DMS 273 treated with DMSO at 0.1 percent for 48 hours (cell line): ENCODE measurements around the gene VSTM1.
"Not testable (repeated sequence)": the region's sequence is repeated elsewhere in the genome, so short reads cannot be mapped to it uniquely, and the experiment has no call there.

ENCODE experiments used
- DNase-seq: peaks from one replicate; lab custom pipeline; 2025; lab: John Stamatoyannopoulos, UW

The VSTM1 gene, protein sequence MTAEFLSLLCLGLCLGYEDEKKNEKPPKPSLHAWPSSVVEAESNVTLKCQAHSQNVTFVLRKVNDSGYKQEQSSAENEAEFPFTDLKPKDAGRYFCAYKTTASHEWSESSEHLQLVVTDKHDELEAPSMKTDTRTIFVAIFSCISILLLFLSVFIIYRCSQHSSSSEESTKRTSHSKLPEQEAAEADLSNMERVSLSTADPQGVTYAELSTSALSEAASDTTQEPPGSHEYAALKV

DNA sequence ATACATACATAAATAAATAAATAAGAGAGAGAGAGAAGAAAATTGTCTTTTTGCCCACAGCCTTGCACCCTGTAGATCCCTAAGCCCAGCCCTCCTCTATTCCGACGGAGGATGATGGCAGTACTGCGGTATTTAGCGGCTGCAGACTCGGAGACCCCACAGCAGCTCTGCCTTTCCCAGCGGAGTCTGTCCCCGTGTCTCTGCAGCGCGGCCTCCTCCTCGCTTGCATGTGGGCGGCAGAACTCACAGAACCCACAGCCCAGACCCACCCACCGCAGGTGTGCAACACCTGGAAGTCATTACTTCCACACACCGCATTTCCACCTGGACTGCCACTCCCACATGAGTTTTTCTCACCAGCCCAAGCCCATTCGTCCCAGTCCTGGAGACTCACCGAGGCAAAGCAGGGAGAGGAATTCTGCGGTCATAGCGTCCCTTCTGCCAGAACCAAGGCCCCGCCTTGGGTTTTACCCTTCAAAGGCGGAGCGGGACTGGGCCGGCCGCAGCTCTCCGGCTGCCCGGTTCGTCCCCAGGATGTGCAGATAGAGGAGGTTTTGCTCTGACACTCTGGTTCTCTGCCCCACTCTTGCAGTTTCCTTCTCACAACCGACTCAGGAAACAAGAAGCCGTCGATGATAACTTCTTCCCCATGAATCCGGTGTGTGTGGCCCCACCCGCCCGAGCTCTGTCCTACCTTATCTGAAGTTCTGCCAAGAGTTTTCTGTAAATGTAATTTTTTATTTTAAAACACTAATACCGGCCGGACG lies at the start of gene VSTM1:
Gene VSTM1 (minus strand): TSS at position 548 of the 767 bp plus-strand sequence. CDS start 120 bp downstream, at position 428.
- no peak for DNase-seq

DNA sequence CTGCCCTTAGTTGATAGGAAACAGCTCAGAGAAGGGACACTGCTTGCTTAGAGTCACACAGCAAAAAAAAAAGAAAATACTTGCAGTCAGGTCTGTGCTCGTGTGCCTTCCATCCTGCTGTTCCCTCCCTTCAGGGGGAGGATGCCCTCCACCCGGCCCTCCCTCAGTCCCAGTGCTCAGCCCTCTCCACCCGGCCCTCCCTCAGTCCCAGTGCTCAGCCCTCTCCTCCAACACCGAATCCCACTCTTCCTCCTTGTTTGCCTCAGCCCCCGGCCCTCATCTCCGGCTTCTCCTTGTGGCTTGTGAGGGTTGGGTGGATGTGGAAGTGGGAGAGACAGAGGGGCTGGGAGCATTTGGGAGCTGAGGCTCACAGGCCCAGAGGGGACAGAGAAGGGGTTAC lies 46.0 kb upstream of the VSTM1 start:
- no peak for DNase-seq

DNA sequence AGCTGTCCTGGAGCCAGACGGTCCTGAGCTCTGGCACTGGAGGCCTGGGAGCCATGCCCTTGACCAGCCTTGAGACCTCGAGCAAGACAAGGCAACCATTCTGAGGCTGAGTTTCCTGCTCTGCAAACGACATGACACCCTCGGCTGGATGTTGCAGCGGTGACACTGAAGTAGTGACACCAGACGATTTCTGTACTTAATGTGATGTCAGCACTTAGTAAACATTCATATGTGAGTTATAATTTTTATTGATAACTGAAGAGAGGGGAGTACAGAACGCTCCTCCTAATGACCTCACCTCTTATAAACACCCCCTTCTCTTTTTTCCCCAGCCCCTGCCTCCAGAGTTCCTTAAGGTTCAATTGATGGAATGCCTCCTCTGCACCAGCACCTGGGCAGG lies 44.8 kb upstream of the VSTM1 start:
- no peak for DNase-seq

DNA sequence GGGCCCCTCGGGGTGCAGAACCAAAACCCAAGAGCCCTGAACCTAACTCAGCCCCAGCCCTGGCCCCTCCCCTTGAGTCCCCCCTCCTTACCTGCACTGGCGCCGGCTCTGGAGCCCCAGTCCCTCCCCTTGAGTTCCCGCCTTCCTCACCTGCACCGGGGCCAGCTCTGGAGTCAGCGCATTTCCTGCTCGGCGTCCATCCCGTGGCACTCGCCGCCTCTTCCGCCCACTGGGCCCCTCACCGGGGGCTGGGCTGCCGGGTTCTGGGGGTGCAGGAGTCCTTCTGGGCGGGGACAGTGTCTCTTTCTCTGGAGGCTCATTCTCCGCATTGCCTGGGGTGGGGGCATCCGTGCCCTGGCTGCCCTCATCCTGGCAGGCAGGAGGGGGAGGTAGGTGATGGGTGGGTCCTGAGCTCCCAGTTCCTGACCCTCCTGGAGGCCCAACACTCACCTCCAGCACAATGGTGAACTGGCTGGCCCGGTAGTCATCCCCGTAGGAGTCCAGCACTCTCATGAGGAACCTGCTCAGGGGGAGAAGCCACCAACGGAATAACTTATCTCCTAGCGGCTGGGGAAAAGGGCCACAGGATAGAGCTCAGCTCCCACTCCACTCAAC lies 44.3 kb upstream of the VSTM1 start:
- no peak for DNase-seq

DNA sequence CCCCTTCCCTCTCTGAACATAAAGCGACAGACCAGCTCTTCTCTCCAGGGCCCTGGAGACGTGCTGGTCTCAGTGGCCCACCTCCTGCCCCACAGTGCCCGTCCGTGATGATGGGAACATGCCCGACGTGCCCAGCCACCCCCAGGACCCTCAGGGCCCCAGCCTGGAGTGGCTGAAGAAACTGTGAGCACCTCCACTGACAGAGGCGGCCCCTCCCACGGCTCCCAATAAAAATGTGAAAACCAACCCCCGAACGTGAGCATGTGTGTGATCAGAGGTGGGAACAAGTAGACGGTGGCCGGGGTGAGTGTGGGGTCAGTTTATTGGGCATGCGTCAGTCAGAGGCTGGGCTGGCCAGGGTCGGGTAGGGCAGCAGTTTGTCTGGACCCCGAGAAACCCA lies 43.0 kb upstream of the VSTM1 start:
- no peak for DNase-seq

DNA sequence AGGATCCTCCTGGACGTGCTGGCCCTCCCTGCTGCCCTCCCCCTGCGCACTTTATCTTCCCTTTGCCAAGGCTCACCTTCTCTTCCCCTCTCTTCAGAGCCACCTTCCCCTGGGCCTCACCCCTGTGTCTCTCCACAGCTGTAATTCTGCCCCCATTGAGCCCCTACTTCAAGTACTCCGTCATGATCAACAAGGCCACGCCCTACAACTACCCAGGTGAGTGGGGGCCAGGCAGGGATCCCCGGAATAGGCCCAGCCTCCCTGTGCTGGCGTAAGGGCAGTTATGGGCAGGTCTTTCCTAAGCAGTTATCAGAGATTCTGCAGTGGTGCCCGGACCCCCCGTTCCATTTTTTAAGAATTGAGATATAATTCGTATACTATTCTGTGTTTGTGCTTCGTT lies 42.1 kb upstream of the VSTM1 start:
- DNase-seq: no peak

DNA sequence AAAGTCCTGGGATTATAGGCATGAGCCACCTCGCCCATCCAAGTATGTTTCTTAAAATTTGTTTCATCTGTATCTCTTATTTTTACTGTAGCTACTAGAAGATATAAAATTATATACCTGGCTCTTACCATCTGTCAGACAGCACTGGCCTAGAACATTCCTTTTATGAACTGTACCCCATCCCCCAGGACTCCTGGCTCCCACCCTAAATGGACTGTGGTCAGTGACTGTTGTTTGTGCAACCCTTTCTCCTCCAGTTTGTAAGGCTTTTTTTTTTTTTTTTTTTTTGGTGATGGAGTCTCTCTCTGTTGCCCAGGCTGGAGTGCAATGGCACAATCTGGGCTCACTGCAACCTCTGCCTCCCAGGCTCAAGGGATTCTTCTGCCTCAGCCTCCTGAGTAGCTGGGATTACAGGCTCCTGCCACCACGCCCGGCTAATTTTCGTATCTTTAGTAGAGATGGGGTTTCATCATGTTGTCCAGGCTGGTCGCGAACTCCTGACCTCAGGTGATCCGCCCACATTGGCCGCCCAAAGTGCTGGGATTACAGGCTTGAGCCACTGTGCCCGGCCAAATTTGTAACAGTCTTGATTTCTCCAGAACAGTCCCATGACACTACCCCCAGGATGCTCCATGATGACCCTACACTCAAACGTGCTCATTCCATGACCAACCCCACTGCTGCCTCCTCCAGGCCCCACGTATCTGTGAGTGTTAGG lies 41.5 kb upstream of the VSTM1 start:
- no peak for DNase-seq

DNA sequence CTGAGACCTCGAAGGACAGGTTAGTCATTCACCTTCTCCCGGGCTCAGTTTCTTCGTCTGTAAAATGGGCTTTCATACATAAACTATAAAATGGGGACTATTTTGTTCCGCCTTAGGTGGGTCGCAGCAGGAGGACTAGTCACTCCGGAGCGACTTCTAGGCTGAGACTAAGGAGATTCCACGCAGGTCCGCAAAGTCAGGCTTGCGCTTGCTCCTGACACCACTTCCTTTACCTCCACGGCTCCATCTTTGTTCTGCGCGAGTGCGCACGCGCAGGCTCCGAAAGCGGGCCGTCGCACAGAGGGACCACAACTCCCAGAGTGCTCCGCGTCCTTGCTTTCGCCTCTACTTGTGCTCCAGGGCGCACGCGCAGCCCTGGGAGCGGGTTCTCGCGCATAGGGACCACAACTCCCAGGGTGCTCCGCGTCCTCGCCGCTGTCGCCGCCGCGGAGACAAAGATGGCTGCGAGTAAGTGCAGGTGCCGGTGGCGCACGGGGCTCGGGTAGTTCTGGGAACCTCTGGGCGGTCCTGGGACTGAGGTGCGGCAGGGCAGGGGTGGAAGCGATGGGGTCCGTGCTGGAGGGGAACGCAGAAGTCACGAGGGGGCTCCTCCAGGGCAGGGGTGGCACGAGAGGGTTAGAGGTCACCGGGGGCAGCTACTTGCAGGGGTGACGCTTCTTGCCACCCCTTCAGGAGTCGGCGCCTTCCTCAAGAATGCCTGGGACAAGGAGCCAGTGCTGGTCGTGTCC lies 38.9 kb upstream of the VSTM1 start, which contains the start of gene NDUFA3:
Gene NDUFA3 (plus strand): TSS at position 435 of the 749 bp plus-strand sequence. CDS start 24 bp downstream, at position 459.
- DNase-seq: peak; percentile 94

DNA sequence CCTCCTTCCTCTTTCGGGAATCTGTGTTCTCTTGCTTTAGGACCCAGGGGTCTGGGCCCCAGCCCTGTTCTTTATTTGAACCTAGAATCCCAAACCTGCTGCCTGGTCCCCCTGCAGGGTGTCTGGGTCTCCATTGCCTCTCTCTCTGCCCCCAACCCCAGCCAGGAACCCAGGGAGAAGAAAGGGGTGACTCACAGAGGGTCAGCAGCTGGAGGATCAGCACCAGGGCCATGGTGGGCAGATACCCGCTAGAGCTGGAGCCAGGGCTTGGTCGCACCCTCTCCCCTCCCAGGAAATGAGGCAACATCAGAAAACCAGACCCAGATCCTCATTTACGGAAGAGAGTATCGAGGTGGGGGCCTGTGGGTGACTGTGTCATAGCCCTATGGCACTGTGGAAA lies 36.9 kb upstream of the VSTM1 start, which contains the start of gene OSCAR:
Gene OSCAR (minus strand): TSS at position 243 of the 400 bp plus-strand sequence. CDS start 11 bp downstream, at position 232.
- DNase-seq: no peak

DNA sequence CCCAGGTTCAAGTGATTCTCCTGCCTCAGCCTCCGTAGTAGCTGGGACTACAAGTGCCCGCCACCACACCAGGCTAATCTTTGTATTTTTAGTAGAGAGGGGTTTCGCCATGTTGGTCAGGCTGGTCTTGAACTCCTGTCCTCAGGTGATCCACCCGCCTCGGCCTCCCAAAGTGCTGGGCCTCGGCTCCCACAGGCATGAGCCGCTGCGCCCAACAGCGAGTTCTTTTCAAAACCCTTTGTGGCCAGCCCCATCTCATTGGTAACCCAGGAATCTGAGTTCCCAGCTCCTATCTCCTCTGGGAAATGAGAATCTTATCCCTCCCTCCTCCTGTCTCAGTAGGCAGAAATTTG lies 36.2 kb upstream of the VSTM1 start:
- not testable (repeated sequence) for DNase-seq

DNA sequence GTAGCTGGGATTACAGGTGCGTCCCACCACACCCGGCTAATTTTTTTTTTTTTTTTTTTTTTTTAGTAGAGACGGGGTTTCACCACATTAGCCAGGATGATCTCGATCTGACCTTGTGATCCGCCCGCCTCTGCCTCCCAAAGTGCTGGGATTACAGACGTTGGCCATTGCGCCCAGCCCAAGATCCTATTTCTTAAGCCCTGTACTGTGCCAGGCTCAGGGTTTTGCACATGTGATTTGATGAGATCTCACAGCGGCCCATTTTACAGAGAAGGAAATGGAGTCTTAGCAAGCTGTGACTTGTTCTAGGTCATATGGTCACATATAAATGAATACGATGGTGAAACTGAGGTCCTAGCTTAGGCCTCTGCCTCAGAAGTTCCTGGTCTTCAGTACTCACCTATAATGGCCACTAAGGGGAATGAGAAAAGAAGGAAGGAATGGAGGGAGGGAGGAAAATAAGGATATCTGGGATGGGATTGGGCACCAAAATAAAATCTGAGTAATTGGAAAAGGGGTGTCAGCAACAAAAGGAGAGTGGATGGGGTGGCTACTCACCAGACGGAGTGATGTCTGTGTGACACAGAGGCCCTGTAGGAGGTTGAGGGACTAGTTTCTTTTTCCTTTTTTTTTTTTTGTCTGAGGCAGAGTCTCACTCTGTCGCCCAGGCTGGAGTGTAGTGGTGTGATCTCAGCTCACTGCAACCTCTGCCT lies 35.6 kb upstream of the VSTM1 start:
- no peak for DNase-seq

DNA sequence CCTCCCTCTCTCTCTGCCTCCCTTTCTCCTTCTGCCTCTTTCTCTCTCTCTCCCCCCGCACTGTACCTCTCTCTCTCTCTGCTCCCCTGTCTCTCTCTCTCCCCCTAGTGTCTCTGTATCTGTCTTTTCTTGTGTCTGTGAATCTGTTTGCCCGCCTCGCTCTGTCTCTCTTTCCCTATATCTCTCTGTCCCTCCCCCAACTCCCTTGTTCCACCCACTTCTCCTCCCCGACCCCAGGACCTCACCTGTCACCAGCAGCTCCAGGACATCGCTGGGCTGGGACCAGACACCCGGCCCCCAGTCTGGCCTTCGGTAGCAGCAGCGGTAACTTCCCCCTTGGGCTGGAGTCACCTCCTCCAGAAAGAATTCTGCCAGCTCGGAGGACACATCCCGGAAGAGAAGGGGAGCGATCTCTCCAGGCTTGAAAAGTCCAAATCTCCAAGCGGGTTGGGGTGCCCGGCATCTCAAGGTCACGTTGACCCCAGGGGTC lies 33.0 kb upstream of the VSTM1 start:
- DNase-seq: no peak

DNA sequence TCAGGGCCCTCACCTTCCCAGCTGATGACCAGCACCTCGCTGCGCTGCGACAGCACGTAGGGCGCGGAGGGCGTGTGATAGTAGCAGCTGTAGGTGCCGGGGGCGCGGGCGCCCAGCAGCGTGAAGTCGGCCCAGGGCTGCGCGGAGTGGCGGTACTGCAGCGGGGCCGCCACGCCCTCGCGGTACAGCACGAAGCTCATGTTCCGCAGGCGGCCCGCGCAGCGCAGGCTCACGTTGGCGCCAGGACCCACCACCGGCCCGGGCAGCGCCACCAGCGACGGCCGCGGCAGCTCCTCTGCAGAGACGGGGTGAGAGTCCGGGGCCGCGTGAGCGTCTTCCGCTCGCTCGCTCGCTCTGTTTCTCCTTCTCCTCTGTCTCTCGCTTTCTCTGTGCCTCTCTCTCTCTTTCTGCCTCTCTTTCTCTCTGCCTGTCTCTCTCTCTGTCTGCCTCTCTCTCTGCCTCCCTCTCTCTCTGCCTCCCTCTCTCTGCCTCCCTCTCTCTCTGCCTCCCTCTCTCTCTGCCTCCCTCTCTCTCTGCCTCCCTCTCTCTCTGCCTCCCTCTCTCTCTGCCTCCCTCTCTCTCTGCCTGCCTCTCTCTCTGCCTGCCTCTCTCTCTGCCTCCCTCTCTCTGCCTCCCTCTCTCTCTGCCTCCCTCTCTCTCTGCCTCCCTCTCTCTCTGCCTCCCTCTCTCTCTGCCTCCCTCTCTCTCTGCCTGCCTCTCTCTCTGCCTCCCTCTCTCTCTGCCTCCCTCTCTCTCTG lies 32.3 kb upstream of the VSTM1 start:
- not testable (repeated sequence) for DNase-seq

DNA sequence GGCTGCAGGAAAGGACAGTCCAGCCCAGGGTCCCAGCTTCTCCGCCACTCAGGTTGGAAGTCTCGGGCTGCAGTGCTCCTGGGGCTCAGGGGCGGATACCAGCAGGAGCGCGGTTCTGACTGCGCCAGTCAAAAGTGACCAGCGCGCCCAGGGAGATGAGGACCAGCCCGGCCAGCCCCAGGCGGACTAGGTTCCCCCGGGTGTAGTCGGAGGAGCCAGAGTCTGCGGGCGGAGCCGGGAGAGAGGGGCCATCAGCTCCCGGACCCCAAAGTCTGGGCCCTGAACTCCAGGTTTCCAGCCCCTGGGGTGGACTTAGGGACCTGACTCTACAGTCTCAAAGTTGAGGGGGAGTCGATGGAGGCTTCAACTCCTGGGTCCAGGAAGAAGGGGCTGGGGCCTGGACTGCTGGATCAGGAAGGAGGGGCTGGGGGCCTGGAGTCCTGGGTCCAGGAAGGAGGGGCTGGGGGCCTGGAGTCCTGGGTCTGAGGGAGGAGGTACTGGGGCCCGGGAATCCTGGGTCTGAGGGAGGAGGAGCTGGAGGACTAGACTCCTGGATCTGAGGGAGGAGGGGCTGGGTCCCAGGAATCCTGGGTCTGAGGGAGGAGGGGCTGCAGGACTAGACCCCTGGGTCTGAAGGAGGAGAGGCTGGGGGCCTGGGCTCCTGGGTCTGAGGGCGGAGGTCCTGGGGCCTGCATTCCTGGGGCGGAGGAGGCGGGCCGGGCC lies 31.6 kb upstream of the VSTM1 start:
- DNase-seq: no peak

DNA sequence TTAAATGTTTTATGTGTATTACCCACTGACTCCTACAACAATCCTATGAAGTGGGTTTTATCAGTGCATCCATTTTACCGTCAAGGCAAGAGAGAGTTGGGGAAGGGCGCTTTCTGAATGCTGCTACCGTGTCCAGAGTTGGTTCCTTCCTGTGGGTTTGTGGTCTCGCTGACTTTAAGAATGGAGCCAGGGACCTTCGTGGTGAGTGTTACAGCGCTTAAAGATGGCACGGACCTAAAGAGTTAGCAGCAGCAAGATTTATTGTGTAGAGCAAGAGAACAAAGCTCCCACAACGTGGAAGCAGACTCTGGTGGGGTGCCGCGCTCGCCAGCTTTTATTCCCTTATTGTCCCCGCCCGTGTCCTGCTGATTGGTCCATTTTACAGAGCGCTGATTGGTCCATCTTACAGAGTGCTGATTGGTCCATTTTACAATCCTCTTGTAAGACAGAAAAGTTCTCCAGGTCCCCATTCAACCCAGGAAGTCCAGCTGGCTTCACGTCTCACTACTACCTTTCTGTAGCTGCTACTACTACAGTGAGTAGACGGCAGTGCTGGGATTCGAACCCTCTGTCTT lies 30.8 kb upstream of the VSTM1 start:
- no peak for DNase-seq

DNA sequence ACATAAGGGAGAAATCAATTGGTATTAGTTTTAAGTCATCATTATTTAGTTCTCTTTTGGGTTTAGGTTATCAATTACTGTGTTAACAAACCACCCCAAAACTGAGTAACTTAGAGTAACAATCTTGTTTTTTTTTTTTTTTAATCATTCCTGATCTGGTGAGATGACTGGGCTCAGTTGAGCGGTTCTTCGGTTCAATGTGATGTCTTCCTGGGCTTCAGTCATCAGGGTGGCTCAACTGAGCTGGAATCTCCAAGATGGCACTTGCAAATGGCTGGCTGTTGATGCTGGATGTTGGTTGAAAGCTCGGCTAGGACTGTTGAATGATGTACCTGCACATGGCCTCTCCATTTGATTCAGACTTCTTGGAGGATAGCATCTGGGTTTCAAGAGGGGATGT lies 20.7 kb upstream of the VSTM1 start:
- DNase-seq: no peak

DNA sequence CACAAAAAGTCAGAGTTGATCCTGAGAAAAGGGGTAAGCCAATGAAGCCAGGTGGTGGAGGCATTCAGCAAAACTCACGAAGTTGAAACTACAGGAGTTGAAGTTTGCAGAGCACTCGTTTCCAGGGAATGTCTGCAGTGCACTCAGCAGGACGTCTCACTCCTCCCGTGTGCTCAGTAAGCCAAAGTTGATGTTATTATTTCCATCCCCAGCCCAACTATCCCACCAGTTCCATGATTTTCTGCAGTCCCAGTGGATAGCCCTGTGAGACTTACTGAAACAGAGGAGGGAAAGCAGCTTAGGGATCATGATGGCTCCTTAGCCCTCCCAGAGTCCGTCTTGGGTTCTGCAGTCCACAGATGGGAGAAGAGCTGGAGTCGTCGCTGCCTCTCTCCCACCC lies 17.3 kb upstream of the VSTM1 start, which contains the start of gene TARM1:
Gene TARM1 (minus strand): TSS at position 334 of the 400 bp plus-strand sequence. CDS start 25 bp downstream, at position 309.
- no peak for DNase-seq

DNA sequence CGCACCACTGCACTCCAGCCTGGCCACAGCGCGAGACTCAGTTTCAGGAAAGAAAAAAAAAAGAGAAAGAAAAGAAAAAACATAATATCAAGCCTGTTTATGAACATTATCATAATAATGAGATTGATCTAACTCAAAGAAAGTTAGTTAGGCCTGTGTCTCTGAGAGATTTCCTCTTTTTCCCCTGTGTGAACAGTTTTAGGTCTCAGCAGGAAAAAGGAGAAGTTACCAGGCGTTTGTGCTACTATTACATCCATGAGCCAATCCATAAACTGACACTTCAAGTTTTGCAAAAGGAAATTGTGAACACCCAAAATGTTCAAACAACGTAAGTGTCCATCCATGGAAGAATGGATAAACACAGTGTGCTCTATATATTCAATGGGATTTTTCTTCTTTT lies 13.6 kb upstream of the VSTM1 start:
- DNase-seq: no peak

DNA sequence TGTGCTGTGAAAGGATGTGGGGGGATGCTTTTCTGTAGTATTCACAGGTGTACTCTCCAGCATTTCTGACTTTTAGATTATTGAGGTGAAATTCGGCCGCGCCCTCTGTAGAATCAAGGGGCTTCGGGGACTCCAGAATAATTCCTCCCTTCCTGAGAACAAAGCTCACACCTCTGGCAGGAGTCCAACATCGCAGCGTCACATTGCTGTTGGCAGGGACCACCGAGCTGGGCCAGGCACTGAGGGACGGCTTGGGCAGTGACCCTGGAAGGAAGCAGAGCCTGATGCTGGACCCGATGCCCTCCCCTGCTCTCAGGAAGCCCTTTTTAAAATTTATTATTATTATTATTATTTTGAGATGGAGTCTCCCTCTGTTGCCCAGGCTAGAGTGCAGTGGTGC lies 11.2 kb upstream of the VSTM1 start:
- no peak for DNase-seq
